Lung (tissue), 12 donors: ENCODE data around the gene RPS6KA4. TPM values are rescaled to one million over a fixed set of nuclear protein-coding genes. Genes with fewer than 3 reads are reported as not detected.

ENCODE experiments used
- ATAC-seq: fragments of 200-7000 bp; cut with Tn5 transposase; one replicate; pipeline ENCODE4 v1.9.1; 2020; ENCODE audit warnings: moderate number of reproducible peaks; ENCODE audit not compliant: insufficient read depth, low FRiP score
- DNase-seq, 3 donors: peaks; one replicate each; pipeline ENCODE4 v3.0.0-alpha.2; 2013 to 2017
- H3K27ac ChIP-seq, 2 donors: one replicate each; pipeline ENCODE4 v1.5.1; 2013; ENCODE audit warnings: mild to moderate bottlenecking in 2 of 2, moderate library complexity in 2 of 2, control low read depth in 1 of 2, inconsistent platforms in 1 of 2, low read depth in 1 of 2, low read length in 1 of 2
- H3K27me3 ChIP-seq, 3 donors: one replicate each; pipeline ENCODE4 v1.5.1; 2013; ENCODE audit warnings: low read length in 2 of 3; ENCODE audit not compliant: control insufficient read depth in 3 of 3, insufficient read depth in 3 of 3
- H3K36me3 ChIP-seq, 4 donors: one replicate each; pipeline ENCODE4 v1.5.1; 2013; ENCODE audit warnings: low read length in 4 of 4, mild to moderate bottlenecking in 1 of 4, moderate library complexity in 1 of 4; ENCODE audit not compliant: control insufficient read depth in 4 of 4, insufficient read depth in 4 of 4
- H3K4me1 ChIP-seq, 5 donors: one replicate each; pipeline ENCODE4 v1.5.1; 2013; ENCODE audit warnings: low read length in 5 of 5, mild to moderate bottlenecking in 2 of 5, moderate library complexity in 1 of 5; ENCODE audit not compliant: control insufficient read depth in 5 of 5, insufficient read depth in 5 of 5
- H3K4me3 ChIP-seq: one replicate; pipeline ENCODE4 v1.5.1; 2013; ENCODE audit warnings: mild to moderate bottlenecking, control low read depth, moderate library complexity
- H3K9ac ChIP-seq, 2 donors: one replicate each; pipeline ENCODE4 v1.5.1; 2013; ENCODE audit warnings: low read length in 2 of 2, control low read depth in 1 of 2; ENCODE audit not compliant: insufficient read depth in 1 of 2
- H3K9me3 ChIP-seq, 4 donors: one replicate each; pipeline ENCODE4 v1.5.1; 2013; ENCODE audit warnings: low read length in 3 of 4, mild to moderate bottlenecking in 1 of 4, moderate library complexity in 1 of 4; ENCODE audit not compliant: control insufficient read depth in 4 of 4, insufficient read depth in 3 of 4
- CTCF ChIP-seq: IDR thresholded peaks from 2 replicates; pipeline ENCODE4 v1.5.1; 2012; ENCODE audit warnings: mild to moderate bottlenecking; ENCODE audit errors: control extremely low read depth, extremely low read depth
- WGBS, 2 donors: extraction: QIAGEN DNeasy Blood & Tissue Kit; methylation state at CpG; one replicate each; pipeline ENCODE4 v1.1.7; 2013; 5-methylcytosine and 5-hydroxymethylcytosine counted together
- polyA plus RNA-seq, 2 donors: library from polyadenylated mRNA; stranded (reverse); fragments of 200-250 nt; gene quantifications; one replicate each; pipeline ENCODE4 v1.2.1, GENCODE V29; 2013
- total RNA-seq, 2 donors: library from RNA; depleted of rRNA in 1 of 2; stranded (reverse); fragments of >200 nt in 1 of 2; gene quantifications; one replicate each; pipeline ENCODE4 v1.2.1, GENCODE V29; 2014 to 2021
- donor health status: control.
- donor health status: control.
- donor health status: Bipolar disorder and iron deficiency.
- donor health status: healthy.
- donor health status: DM: yes; HTN: yes; CAD: no.

RPS6KA4 gene
- total and polyA plus RNA-seq, 4 donors: 25.3 to 53.8 (median 35.4) TPM

- no peaks in the 10 kb centered on the region for H3K9me3 ChIP-seq
- H3K4me1 ChIP-seq: no peaks in the 10 kb centered on the region
- H3K36me3 ChIP-seq: no peaks in the 10 kb centered on the region
- no peak overlapping the region for H3K4me3 ChIP-seq
- TF ChIP-seq CTCF: no peak
- DNase-seq (no peak), ATAC-seq (no peak)
- WGBS, 2 donors: 71 to 79% methylated on average over 35 of the region's 35 CpGs
- H3K27ac ChIP-seq: no peak overlapping the region
- no peak overlapping the region for H3K9ac ChIP-seq
- peaks cover 0 to 10% (median 3%) of the 10 kb centered on the region in 3 donors for H3K27me3 ChIP-seq
These were observed 21.1 kb downstream of the RPS6KA4 start for GRCh38 chr11:64379817-64380709.

- Histone ChIP-seq H3K4me1 (no peaks in the 10 kb centered on the region), H3K9ac (no peak overlapping the region), H3K27ac (no peak overlapping the region), H3K27me3 (peaks cover 0 to 10% (median 3%) of the 10 kb centered on the region in 3 donors), H3K4me3 (no peak overlapping the region), H3K9me3 (no peaks in the 10 kb centered on the region), H3K36me3 (no peaks in the 10 kb centered on the region)
- DNase-seq: no peak
- WGBS, 2 donors: 57 to 70% methylated on average over 6 of the region's 6 CpGs
- no peak for ATAC-seq
- no peak for TF ChIP-seq CTCF
These were observed 22.4 kb downstream of the RPS6KA4 start for GRCh38 chr11:64381350-64381749.

GRCh38 chr11:64382047-64382446 is 23.1 kb downstream of the RPS6KA4 start:
- Histone ChIP-seq H3K4me3 (no peak overlapping the region), H3K9ac (no peak overlapping the region), H3K27ac (no peak overlapping the region), H3K27me3 (peaks cover 0 to 10% (median 3%) of the 10 kb centered on the region in 3 donors), H3K4me1 (no peaks in the 10 kb centered on the region), H3K36me3 (no peaks in the 10 kb centered on the region), H3K9me3 (no peaks in the 10 kb centered on the region)
- 73 to 87% methylated on average over 6 of the region's 6 CpGs for WGBS, 2 donors
- no peak for TF ChIP-seq CTCF
- ATAC-seq (no peak), DNase-seq (no peak)
